Measurements from ENCODE around the gene IL17RA. TPM values are rescaled to one million over a fixed set of nuclear protein-coding genes. Genes with fewer than 3 reads are reported as not detected.

IL17RA gene
- total RNA-seq, 1 donor from 2014 or later: 16.9 TPM

GRCh38 chr22:17102297-17102667 is 17.5 kb downstream of the IL17RA start:
- H3K36me3 Mint-ChIP-seq (ENCODE audit: unreplicated experiment): peaks cover 9% of the 10 kb centered on the region
- H3K4me3 Mint-ChIP-seq (ENCODE audit: unreplicated experiment): no peak overlapping the region
- H3K27ac Mint-ChIP-seq (ENCODE audit: unreplicated experiment): no peak overlapping the region
- H3K4me1 Mint-ChIP-seq (ENCODE audit: low read depth, unreplicated experiment): peaks cover 6% of the 10 kb centered on the region
- H3K9me3 Mint-ChIP-seq (ENCODE audit: unreplicated experiment): peaks cover 2% of the 10 kb centered on the region
- H3K27me3 Mint-ChIP-seq (ENCODE audit: unreplicated experiment): peaks cover 5% of the 10 kb centered on the region
- TF ChIP-seq CTCF (IDR thresholded peaks at IDR 0.05; ENCODE audit: partially characterized antibody, unreplicated experiment): no peak
- DNase-seq: no peak

- Mint-ChIP-seq H3K36me3 (ENCODE audit: unreplicated experiment) (peaks cover 9% of the 10 kb centered on the region), H3K27ac (ENCODE audit: unreplicated experiment) (no peak overlapping the region), H3K27me3 (ENCODE audit: unreplicated experiment) (peaks cover 5% of the 10 kb centered on the region), H3K9me3 (ENCODE audit: unreplicated experiment) (peaks cover 2% of the 10 kb centered on the region), H3K4me1 (ENCODE audit: low read depth, unreplicated experiment) (peaks cover 1% of the 10 kb centered on the region), H3K4me3 (ENCODE audit: unreplicated experiment) (no peak overlapping the region)
- DNase-seq: no peak
- TF ChIP-seq CTCF (IDR thresholded peaks at IDR 0.05; ENCODE audit: partially characterized antibody, unreplicated experiment): no peak
These were observed 18.6 kb downstream of the IL17RA start for GRCh38 chr22:17103351-17103750.

- peaks cover 2% of the 10 kb centered on the region for H3K9me3 Mint-ChIP-seq (ENCODE audit: unreplicated experiment)
- H3K4me3 Mint-ChIP-seq (ENCODE audit: unreplicated experiment): no peak overlapping the region
- H3K27ac Mint-ChIP-seq (ENCODE audit: unreplicated experiment): no peak overlapping the region
- TF ChIP-seq CTCF (IDR thresholded peaks at IDR 0.05; ENCODE audit: partially characterized antibody, unreplicated experiment): no peak
- H3K36me3 Mint-ChIP-seq (ENCODE audit: unreplicated experiment): peaks cover 9% of the 10 kb centered on the region
- no peak for DNase-seq
- H3K27me3 Mint-ChIP-seq (ENCODE audit: unreplicated experiment): peaks cover 5% of the 10 kb centered on the region
- peaks cover 2% of the 10 kb centered on the region for H3K4me1 Mint-ChIP-seq (ENCODE audit: low read depth, unreplicated experiment)
These were observed 19.6 kb downstream of the IL17RA start for GRCh38 chr22:17104336-17104935.

- Mint-ChIP-seq H3K36me3 (ENCODE audit: unreplicated experiment) (peaks cover 9% of the 10 kb centered on the region), H3K4me3 (ENCODE audit: unreplicated experiment) (no peak overlapping the region), H3K9me3 (ENCODE audit: unreplicated experiment) (peaks cover 2% of the 10 kb centered on the region), H3K27me3 (ENCODE audit: unreplicated experiment) (peaks cover 5% of the 10 kb centered on the region), H3K4me1 (ENCODE audit: low read depth, unreplicated experiment) (peaks cover 2% of the 10 kb centered on the region), H3K27ac (ENCODE audit: unreplicated experiment) (no peak overlapping the region)
- no peak for DNase-seq
- TF ChIP-seq CTCF (IDR thresholded peaks at IDR 0.05; ENCODE audit: partially characterized antibody, unreplicated experiment): no peak
These were observed 20.6 kb downstream of the IL17RA start for GRCh38 chr22:17105143-17106129.

Measured in glutamatergic neuron (in vitro differentiated cells).